KOPT-K1 (cell line): ENCODE results near the gene PTPRA.
"Not testable (repeated sequence)": the region's sequence is repeated elsewhere in the genome, so short reads cannot be mapped to it uniquely, and the experiment has no call there.

Experiments used
- H3K27ac ChIP-seq: fragments of 200-600 bp; sonication (generic); 2 replicates; pipeline ENCODE4 v1.5.1; 2016; ENCODE audit warnings: antibody characterized with exemption, mild to moderate bottlenecking, low read depth, low read length; ENCODE audit not compliant: poor library complexity, severe bottlenecking
- H3K36me3 ChIP-seq: fragments of 200-600 bp; sonication (generic); 2 replicates; pipeline ENCODE4 v1.5.1; 2017; ENCODE audit warnings: antibody characterized with exemption, mild to moderate bottlenecking, low read length, moderate library complexity; ENCODE audit not compliant: insufficient read depth
- H3K9me3 ChIP-seq: fragments of 200-600 bp; sonication (generic); 2 replicates; pipeline ENCODE4 v1.5.1; 2017; ENCODE audit warnings: antibody characterized with exemption, low read length, mild to moderate bottlenecking; ENCODE audit not compliant: insufficient read depth, poor library complexity, severe bottlenecking

Gene PTPRA

GRCh38 chr20:2890742-2891141 is 17.5 kb downstream of the PTPRA start:
- Histone ChIP-seq H3K9me3 (peaks cover 17% of the 10 kb centered on the region), H3K27ac (no peak overlapping the region), H3K36me3 (no peaks in the 10 kb centered on the region; the same call in 1 of the 2 replicates)

DNA sequence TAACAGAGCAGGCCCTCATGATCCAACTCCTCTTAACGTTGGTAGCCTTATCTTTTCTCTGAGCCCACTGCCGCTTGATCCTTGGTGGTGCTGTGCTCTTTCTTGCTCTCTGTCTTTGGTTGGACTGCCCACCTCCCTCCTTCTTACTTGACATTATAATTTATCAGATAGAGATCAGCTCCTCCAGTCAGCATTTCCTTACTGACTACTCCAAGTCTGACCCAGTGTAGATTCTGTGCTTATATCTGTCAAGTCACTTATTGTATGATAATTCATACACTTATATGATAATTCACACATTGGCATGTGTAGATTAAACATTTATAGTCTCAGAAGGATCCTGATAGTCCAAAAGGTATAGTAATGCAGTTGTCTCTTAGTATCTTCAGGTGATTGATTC is 18.1 kb downstream of the PTPRA start:
- Histone ChIP-seq H3K36me3 (no peaks in the 10 kb centered on the region; the same call in 1 of the 2 replicates), H3K27ac (no peak overlapping the region), H3K9me3 (peaks cover 17% of the 10 kb centered on the region)

- H3K9me3 ChIP-seq = peaks cover 17% of the 10 kb centered on the region
- H3K36me3 ChIP-seq = no peaks in the 10 kb centered on the region; the same call in 1 of the 2 replicates
- no peak overlapping the region for H3K27ac ChIP-seq
Observed at GRCh38 chr20:2892376-2892775, 19.1 kb downstream of the PTPRA start.

- H3K9me3 ChIP-seq = peaks cover 17% of the 10 kb centered on the region
- H3K36me3 ChIP-seq = no peaks in the 10 kb centered on the region; the same call in 1 of the 2 replicates
- no peak overlapping the region for H3K27ac ChIP-seq
Observed at GRCh38 chr20:2894221-2894620, 20.9 kb downstream of the PTPRA start.

GRCh38 chr20:2895154-2895553 is 21.9 kb downstream of the PTPRA start:
- peaks cover 17% of the 10 kb centered on the region for H3K9me3 ChIP-seq
- H3K36me3 ChIP-seq, H3K27ac ChIP-seq: not testable (repeated sequence)

GRCh38 chr20:2899243-2899642 is 26.0 kb downstream of the PTPRA start:
- no peak overlapping the region for H3K27ac ChIP-seq
- no peaks in the 10 kb centered on the region; the same call in 1 of the 2 replicates for H3K36me3 ChIP-seq
- peaks cover 15% of the 10 kb centered on the region for H3K9me3 ChIP-seq

GRCh38 chr20:2900845-2901592 is 27.7 kb downstream of the PTPRA start:
- no peaks in the 10 kb centered on the region for H3K36me3 ChIP-seq
- H3K27ac ChIP-seq = peak overlapping the region; percentile 10
- no peaks in the 10 kb centered on the region for H3K9me3 ChIP-seq

- no peaks in the 10 kb centered on the region for H3K9me3 ChIP-seq
- H3K27ac ChIP-seq = no peak overlapping the region
Observed at GRCh38 chr20:2902291-2902690, 29.0 kb downstream of the PTPRA start.

DNA sequence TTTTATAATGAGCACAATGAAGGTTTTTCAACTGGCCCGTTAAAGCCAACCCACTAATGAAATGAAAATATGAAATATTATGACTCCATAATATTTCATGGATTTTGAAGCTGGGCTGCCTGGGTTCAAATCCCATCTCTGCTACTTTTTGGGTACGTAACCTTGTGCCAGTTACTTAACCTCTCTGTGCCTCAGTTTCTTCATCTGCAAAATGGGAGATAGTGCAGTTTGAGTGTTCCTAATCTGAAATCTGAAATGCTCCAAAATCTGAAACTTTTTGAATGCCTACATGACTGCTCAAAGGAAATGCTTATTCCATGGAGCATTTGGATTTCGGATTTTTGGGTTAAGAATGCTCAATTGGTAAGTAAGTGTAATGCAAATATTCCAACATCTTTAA is 29.5 kb downstream of the PTPRA start:
- Histone ChIP-seq H3K36me3 (no peaks in the 10 kb centered on the region), H3K9me3 (no peaks in the 10 kb centered on the region), H3K27ac (no peak overlapping the region)

More at GRCh38 chr20:2902291-2902690, 29.0 kb downstream of the PTPRA start:
- H3K36me3 ChIP-seq = no peaks in the 10 kb centered on the region

GRCh38 chr20:2903686-2904085 is 30.4 kb downstream of the PTPRA start:
- Histone ChIP-seq H3K9me3 (no peaks in the 10 kb centered on the region), H3K36me3 (no peaks in the 10 kb centered on the region), H3K27ac (no peak overlapping the region)

DNA sequence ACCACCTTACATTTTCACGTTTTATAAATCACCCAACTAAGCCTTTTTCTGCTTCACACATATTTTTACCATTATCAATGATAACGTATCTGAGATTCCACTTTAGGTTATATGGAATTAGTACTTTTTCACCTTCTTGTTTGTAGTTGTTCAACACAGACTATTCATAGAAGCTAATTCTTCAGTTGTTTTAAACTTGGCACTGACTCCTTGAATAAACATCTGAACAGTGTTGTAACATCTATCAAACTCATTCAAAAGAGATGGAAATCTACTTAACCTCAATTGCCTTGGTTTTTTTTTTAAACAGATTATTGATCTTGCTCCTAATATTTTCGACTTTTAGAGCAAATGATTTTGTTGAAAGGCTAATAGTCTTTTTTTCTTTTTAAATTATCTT is 34.2 kb downstream of the PTPRA start:
- no peaks in the 10 kb centered on the region; the same call in 1 of the 2 replicates for H3K36me3 ChIP-seq
- H3K9me3 ChIP-seq = no peaks in the 10 kb centered on the region
- H3K27ac ChIP-seq = no peak overlapping the region

- no peaks in the 10 kb centered on the region for H3K9me3 ChIP-seq
- no peaks in the 10 kb centered on the region; the same call in 1 of the 2 replicates for H3K36me3 ChIP-seq
- no peak overlapping the region for H3K27ac ChIP-seq
Observed at GRCh38 chr20:2909953-2910352, 36.7 kb downstream of the PTPRA start.

DNA sequence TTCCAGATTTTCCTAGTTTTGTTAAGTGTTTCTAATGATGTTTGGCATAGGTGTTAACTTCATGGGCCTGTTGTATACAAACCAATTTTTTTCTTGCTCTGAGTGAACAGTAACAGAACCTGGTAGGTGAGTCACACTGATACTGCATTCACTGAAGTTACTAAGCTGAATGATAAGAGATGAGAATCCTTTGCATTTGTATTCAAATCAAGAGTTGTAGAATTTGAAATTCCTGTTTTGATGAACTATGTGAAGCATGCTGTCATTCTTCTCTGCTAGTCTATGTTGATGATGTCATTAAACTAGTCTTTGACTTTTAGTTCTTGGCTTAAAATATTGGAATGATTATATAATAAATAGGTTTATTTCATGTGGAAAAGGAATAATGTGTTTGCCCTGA is 37.9 kb downstream of the PTPRA start:
- H3K27ac ChIP-seq = no peak overlapping the region
- no peaks in the 10 kb centered on the region for H3K9me3 ChIP-seq
- H3K36me3 ChIP-seq = no peaks in the 10 kb centered on the region; the same call in 1 of the 2 replicates

DNA sequence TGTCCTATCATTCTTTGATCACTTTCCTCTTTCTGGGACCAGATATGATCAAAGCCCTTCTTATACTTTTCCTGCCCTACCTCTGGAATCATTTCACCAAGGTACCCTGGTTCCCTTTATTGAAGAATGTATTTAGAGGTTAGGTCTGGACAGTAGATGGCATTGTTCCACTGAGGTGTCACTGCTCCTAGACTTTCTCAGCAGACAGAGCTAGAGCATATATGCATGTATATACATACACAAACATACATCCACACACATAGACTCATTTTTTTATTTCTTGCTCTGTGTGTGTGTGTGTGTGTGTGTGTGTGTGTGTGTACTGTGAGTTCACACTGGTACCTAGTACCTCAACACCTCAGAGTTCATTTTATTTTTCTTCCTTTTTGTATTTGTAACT is 40.9 kb downstream of the PTPRA start:
- H3K27ac ChIP-seq = no peak overlapping the region
- no peaks in the 10 kb centered on the region; the same call in 1 of the 2 replicates for H3K36me3 ChIP-seq
- H3K9me3 ChIP-seq = no peaks in the 10 kb centered on the region

GRCh38 chr20:2917266-2917665 is 44.0 kb downstream of the PTPRA start:
- H3K27ac ChIP-seq = no peak overlapping the region
- H3K36me3 ChIP-seq = no peaks in the 10 kb centered on the region
- no peaks in the 10 kb centered on the region for H3K9me3 ChIP-seq
